MM.1S (cell line): ENCODE data around the gene PVRIG.
"Not testable (repeated sequence)": the region's sequence is repeated elsewhere in the genome, so short reads cannot be mapped to it uniquely, and the experiment has no call there.

Source experiments
- EZH2 ChIP-seq: fragments of 300-600 bp; sonication (generic); optimal IDR thresholded peaks from 2 replicates; pipeline ENCODE3; 2017; ENCODE audit warnings: low read depth, mild to moderate bottlenecking, antibody characterized with exemption, low read length, mixed read lengths
- TF ChIP-seq, protein P1 (sequence below): fragments of 300-600 bp; sonication (generic); IDR thresholded peaks from 2 replicates; pipeline ENCODE4 v1.5.1; 2016; ENCODE audit warnings: antibody characterized with exemption, low read length, mixed read lengths

DNA sequence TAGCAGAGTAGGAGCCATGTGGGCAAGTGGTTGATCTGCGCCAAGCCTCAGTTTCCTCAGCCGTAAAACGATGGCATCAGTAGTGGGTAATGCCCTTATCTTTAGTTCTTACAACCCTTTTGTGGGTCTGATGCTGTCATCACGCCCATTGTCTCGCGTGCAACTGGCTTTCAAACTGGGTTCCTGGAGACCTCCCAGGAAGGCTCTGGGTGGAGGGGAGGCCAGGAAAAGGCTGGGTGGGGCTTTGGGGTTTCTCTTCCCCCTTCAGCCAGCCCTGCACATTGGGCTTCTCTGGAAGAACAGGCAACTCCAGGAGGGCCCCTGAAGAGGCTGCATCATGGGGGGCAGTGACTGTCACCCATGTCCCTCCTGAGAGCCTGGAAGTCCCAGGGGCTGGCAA lies 5.1 kb downstream of the PVRIG start:
- TF ChIP-seq, protein P1, sequence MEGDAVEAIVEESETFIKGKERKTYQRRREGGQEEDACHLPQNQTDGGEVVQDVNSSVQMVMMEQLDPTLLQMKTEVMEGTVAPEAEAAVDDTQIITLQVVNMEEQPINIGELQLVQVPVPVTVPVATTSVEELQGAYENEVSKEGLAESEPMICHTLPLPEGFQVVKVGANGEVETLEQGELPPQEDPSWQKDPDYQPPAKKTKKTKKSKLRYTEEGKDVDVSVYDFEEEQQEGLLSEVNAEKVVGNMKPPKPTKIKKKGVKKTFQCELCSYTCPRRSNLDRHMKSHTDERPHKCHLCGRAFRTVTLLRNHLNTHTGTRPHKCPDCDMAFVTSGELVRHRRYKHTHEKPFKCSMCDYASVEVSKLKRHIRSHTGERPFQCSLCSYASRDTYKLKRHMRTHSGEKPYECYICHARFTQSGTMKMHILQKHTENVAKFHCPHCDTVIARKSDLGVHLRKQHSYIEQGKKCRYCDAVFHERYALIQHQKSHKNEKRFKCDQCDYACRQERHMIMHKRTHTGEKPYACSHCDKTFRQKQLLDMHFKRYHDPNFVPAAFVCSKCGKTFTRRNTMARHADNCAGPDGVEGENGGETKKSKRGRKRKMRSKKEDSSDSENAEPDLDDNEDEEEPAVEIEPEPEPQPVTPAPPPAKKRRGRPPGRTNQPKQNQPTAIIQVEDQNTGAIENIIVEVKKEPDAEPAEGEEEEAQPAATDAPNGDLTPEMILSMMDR, result not testable (repeated sequence)
- not testable (repeated sequence) for TF ChIP-seq EZH2
